Psoas muscle (tissue), 8 donors: ENCODE results near the gene HOXA11. TPM values are rescaled to one million over a fixed set of nuclear protein-coding genes. Genes with fewer than 3 reads are reported as not detected.
A peak's percentile ranks its signal among the peaks of the same experiment; 100 is the strongest.

Experiments used
- ATAC-seq, 4 donors: fragments of 200-7000 bp; cut with Tn5 transposase; one replicate each; pipeline ENCODE4 v1.9.1; 2020; ENCODE audit warnings: moderate library complexity in 3 of 4, mild to moderate bottlenecking in 2 of 4
- DNase-seq, 2 donors: peaks; one replicate each; pipeline ENCODE4 v3.0.0-alpha.2; 2020
- H3K27ac ChIP-seq: fragments of 200-600 bp; one replicate; pipeline ENCODE4 v1.8.0; 2022
- H3K27me3 ChIP-seq, 3 donors: fragments of 200-600 bp in 1 of 3; one replicate each; pipeline versions ENCODE4 v1.6.1 to v1.8.0; 2013 to 2022; ENCODE audit warnings: low read length in 2 of 3, mild to moderate bottlenecking in 2 of 3, moderate library complexity in 1 of 3; ENCODE audit not compliant: insufficient read depth in 3 of 3
- H3K36me3 ChIP-seq, 2 donors: fragments of 200-600 bp in 1 of 2; one replicate each; pipeline versions ENCODE4 v1.6.1 to v1.8.0; 2013 to 2022; ENCODE audit warnings: low read depth in 1 of 2, mild to moderate bottlenecking in 1 of 2, moderate library complexity in 1 of 2; ENCODE audit not compliant: insufficient read depth in 1 of 2
- H3K4me1 ChIP-seq: fragments of 200-600 bp; one replicate; pipeline ENCODE4 v1.8.0; 2022
- H3K4me3 ChIP-seq: fragments of 200-600 bp; one replicate; pipeline ENCODE4 v1.8.0; 2022; ENCODE audit warnings: mild to moderate bottlenecking
- H3K9me3 ChIP-seq: fragments of 200-600 bp; one replicate; pipeline ENCODE4 v1.8.0; 2022
- WGBS, 3 donors: extraction: QIAGEN DNeasy Blood & Tissue Kit; methylation state at CpG; one replicate each; pipeline versions ENCODE4 v1.1.6 to v1.1.7; 2013; 5-methylcytosine and 5-hydroxymethylcytosine counted together
- intact Hi-C, 2 donors: fragments of 100-400 bp; cut with DNase I; formaldehyde crosslinking; loops; one replicate each; pipeline versions ENCODE4 v1.11.0 to v1.14.2; 2022
- polyA plus RNA-seq, 3 donors: library from polyadenylated mRNA; stranded (reverse); fragments of 200-250 nt; gene quantifications; one replicate each; pipeline ENCODE4 v1.2.3, GENCODE V29; 2013
- total RNA-seq, 4 donors: library from RNA; stranded (reverse); fragmentation: NEBNext Ultra II Directional in 2 of 4; extraction: Animal tissue kit (Norgen Biotek cat#: 25700) in 2 of 4; gene quantifications; one replicate each; pipeline versions ENCODE4 v1.2.1 to v1.2.4, GENCODE V29; 2021 to 2023
- TF ChIP-seq, protein P1 (sequence below): fragments of 200-600 bp; IDR thresholded peaks from one replicate; pipeline ENCODE4 v1.8.0; 2022; ENCODE audit warnings: antibody characterized with exemption
- donor health status: healthy with polysubstance abuse.
- donor health status: DM: no; HTN: no; CAD: no; lungs with moderate emphysema.
- donor health status: Bipolar disorder and iron deficiency.
- donor health status: healthy.
- donor health status: DM: yes; HTN: yes; CAD: no.
- donor health status: DM: no; HTN: no; CAD: no.
- donor health status: DM: no; HTN: no; CAD: no.
- donor health status: DM: yes; HTN: yes; CAD: no.

Gene HOXA11
- total and polyA plus RNA-seq, 7 donors, result 0.08 to 1.1 (median 0.57) TPM; not detected in 3

DNA sequence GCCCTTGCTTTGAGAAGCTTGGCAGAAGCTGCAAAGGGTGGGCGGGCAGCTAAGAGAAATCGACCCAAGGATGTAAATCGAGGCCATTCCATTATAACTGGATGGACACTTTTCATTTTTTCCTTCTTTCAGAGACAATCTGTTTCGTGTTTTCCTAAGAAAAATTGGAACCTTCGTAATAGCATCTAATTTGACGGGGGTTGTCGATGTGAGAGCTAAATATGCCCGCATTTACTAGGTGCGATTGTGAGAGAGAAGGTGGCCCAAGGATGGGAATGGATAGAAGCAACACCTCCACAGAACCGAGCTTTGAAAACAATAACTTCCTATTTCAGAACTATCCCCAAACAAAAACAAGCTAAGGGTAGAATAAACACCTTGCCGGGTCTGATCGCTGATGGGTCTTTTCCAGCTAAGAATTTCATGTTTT, 53.6 kb downstream of the HOXA11 start:
- Histone ChIP-seq H3K9me3 (no peaks in the 10 kb centered on the region), H3K36me3 (no peaks in the 10 kb centered on the region), H3K27ac (peak overlapping the region; percentile 94), H3K4me1 (peaks cover 70% of the 10 kb centered on the region), H3K27me3 (no peaks in the 10 kb centered on the region), H3K4me3 (peak overlapping the region; percentile 92)
- DNase-seq, result no peak
- intact Hi-C loops, result loop anchor here in 1 of 2 donors (1.0 kb wide), 1 partner anchor 267 kb away; the partner anchor contains the start of gene SKAP2
- TF ChIP-seq, protein P1, sequence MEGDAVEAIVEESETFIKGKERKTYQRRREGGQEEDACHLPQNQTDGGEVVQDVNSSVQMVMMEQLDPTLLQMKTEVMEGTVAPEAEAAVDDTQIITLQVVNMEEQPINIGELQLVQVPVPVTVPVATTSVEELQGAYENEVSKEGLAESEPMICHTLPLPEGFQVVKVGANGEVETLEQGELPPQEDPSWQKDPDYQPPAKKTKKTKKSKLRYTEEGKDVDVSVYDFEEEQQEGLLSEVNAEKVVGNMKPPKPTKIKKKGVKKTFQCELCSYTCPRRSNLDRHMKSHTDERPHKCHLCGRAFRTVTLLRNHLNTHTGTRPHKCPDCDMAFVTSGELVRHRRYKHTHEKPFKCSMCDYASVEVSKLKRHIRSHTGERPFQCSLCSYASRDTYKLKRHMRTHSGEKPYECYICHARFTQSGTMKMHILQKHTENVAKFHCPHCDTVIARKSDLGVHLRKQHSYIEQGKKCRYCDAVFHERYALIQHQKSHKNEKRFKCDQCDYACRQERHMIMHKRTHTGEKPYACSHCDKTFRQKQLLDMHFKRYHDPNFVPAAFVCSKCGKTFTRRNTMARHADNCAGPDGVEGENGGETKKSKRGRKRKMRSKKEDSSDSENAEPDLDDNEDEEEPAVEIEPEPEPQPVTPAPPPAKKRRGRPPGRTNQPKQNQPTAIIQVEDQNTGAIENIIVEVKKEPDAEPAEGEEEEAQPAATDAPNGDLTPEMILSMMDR, result no peak
- WGBS, 3 donors, result 47 to 51% (median 50%) methylated on average over 12 of the region's 12 CpGs
- no peak for ATAC-seq

Other genes with a start within 250 kb of the HOXA11 start
- under 1 TPM in 2 of 4 donors, not detected in 2; 0.17 to 0.21 TPM for gene HOXA1, start 89.2 kb downstream of the HOXA11 start, total RNA-seq
- gene HOXA1, start 89.2 kb downstream of the HOXA11 start, polyA plus RNA-seq, result under 1 TPM; 0.03 to 0.22 (median 0.22) TPM
- gene HOXA2, start 82.5 kb downstream of the HOXA11 start, total RNA-seq, result 1 to 10 TPM in 1 of 4 donors, under 1 TPM in 3; 0.17 to 1.1 (median 0.53) TPM
- under 1 TPM; 0.23 to 0.42 (median 0.29) TPM for gene HOXA2, start 82.5 kb downstream of the HOXA11 start, polyA plus RNA-seq
- 10 to 100 TPM in 2 of 4 donors, 1 to 10 TPM in 2; 7.2 to 11.5 (median 9.1) TPM for gene HOXA4, start 54.5 kb downstream of the HOXA11 start, total RNA-seq
- gene HOXA4, start 54.5 kb downstream of the HOXA11 start, polyA plus RNA-seq, result 10 to 100 TPM in 2 of 3 donors, 1 to 10 TPM in 1; 6.8 to 20.8 (median 12.5) TPM
- gene HOXA5, start 41.6 kb downstream of the HOXA11 start, total RNA-seq, result 10 to 100 TPM in 1 of 4 donors, 1 to 10 TPM in 3; 4.7 to 18.8 (median 8.1) TPM
- gene HOXA5, start 41.6 kb downstream of the HOXA11 start, polyA plus RNA-seq, result 1 to 10 TPM; 2.6 to 7.6 (median 4.6) TPM
- 1 to 10 TPM; 2.5 to 3.7 (median 3.1) TPM for gene HOXA6, start 37.5 kb downstream of the HOXA11 start, total RNA-seq
- 1 to 10 TPM in 2 of 3 donors, under 1 TPM in 1; 0.64 to 3.2 (median 1.5) TPM for gene HOXA6, start 37.5 kb downstream of the HOXA11 start, polyA plus RNA-seq
- gene HOXA3, start 32.6 kb downstream of the HOXA11 start, total RNA-seq, result 1 to 10 TPM; 3.3 to 5.6 (median 4.2) TPM
- 1 to 10 TPM in 1 of 3 donors, under 1 TPM in 2; 0.65 to 2.6 (median 0.97) TPM for gene HOXA3, start 32.6 kb downstream of the HOXA11 start, polyA plus RNA-seq
- 1 to 10 TPM; 4.7 to 8.4 (median 6.7) TPM for gene HOXA7, start 28.6 kb downstream of the HOXA11 start, total RNA-seq
- gene HOXA7, start 28.6 kb downstream of the HOXA11 start, polyA plus RNA-seq, result 10 to 100 TPM in 1 of 3 donors, 1 to 10 TPM in 2; 2.9 to 10.2 (median 6.2) TPM
- 10 to 100 TPM in 1 of 4 donors, 1 to 10 TPM in 1, under 1 TPM in 1, not detected in 1; 0.81 to 19.9 (median 4.9) TPM for gene HOXA9, start 19.7 kb downstream of the HOXA11 start, total RNA-seq
- 10 to 100 TPM; 13.8 to 55.9 (median 18.2) TPM for gene HOXA9, start 19.7 kb downstream of the HOXA11 start, polyA plus RNA-seq
- gene HOXA10, start 10.9 kb downstream of the HOXA11 start, total RNA-seq, result 10 to 100 TPM in 2 of 4 donors, under 1 TPM in 1, not detected in 1; 0.81 to 34.3 (median 19.2) TPM
- gene HOXA10, start 10.9 kb downstream of the HOXA11 start, polyA plus RNA-seq, result 10 to 100 TPM; 17.2 to 77.5 (median 32.0) TPM
- under 1 TPM in 1 of 4 donors, not detected in 3; 0.06 TPM for gene HOXA13, start 14.9 kb upstream of the HOXA11 start, total RNA-seq
- gene HOXA13, start 14.9 kb upstream of the HOXA11 start, polyA plus RNA-seq, result under 1 TPM in 2 of 3 donors, not detected in 1; 0.01 to 0.08 TPM
- not detected for gene EVX1, start 57.6 kb upstream of the HOXA11 start, total RNA-seq
- not detected for gene EVX1, start 57.6 kb upstream of the HOXA11 start, polyA plus RNA-seq